Activated T-helper 17 cell treated with anti-CD3 and anti-CD28 coated beads, Interleukin-2, amount 50 U/mL, for 72 hours (primary cell): ENCODE data around the gene PSMB5. TPM values are rescaled to one million over a fixed set of nuclear protein-coding genes. Genes with fewer than 3 reads are reported as not detected.

ENCODE experiments used
- ATAC-seq: fragments of 150-1000 bp; cut with Tn5 transposase; replicated peaks from 2 replicates; pipeline ENCODE4 v1.10.0; 2021; ENCODE audit warnings: mild to moderate bottlenecking, moderate library complexity
- H3K27ac Mint-ChIP-seq: one replicate; pipeline ENCODE4 v1.8.0; 2022; ENCODE audit warnings: mixed read lengths
- H3K27me3 Mint-ChIP-seq: one replicate; pipeline ENCODE4 v1.8.0; 2022; ENCODE audit warnings: mixed read lengths
- H3K36me3 Mint-ChIP-seq: one replicate; pipeline ENCODE4 v1.8.0; 2022; ENCODE audit warnings: low read depth, mild to moderate bottlenecking, mixed read lengths
- H3K4me1 Mint-ChIP-seq: one replicate; pipeline ENCODE4 v1.8.0; 2022; ENCODE audit warnings: mixed read lengths
- H3K4me3 Mint-ChIP-seq: one replicate; pipeline ENCODE4 v1.8.0; 2022; ENCODE audit warnings: mild to moderate bottlenecking, mixed read lengths
- H3K9me3 Mint-ChIP-seq: one replicate; pipeline ENCODE4 v1.8.0; 2022; ENCODE audit warnings: mixed read lengths
- total RNA-seq, 2 donors: library from RNA; stranded (reverse); gene quantifications; one replicate each; pipeline ENCODE4 v1.2.3, GENCODE V29; 2022

PSMB5 gene
- total RNA-seq, 2 donors from 2014 or later = 85.8 to 151 TPM

DNA sequence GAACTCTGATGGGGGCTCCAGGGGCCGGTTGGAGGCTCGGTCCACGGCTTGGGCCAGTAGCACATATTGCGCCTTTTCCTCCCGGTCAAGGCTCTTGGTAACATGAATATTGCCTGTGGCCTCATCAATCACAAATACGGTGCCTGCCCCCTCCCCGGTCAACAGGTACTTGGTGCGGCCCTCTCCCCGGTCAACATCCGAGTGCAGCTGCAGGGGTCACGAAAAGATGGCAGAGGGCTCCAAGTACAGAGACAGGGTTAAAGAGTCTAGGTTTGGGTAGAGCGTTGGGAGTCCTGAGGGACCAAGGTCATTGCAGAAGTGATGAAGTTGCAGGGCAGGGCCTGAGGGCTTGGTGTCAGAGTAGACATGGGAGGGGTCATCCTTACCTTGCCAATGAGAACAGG lies 20.4 kb upstream of the PSMB5 start:
- Mint-ChIP-seq H3K27ac (no peak overlapping the region), H3K4me3 (no peak overlapping the region), H3K36me3 (peaks cover 30% of the 10 kb centered on the region), H3K4me1 (peaks cover 14% of the 10 kb centered on the region), H3K9me3 (no peaks in the 10 kb centered on the region), H3K27me3 (peaks cover 8% of the 10 kb centered on the region)
- ATAC-seq = no peak

DNA sequence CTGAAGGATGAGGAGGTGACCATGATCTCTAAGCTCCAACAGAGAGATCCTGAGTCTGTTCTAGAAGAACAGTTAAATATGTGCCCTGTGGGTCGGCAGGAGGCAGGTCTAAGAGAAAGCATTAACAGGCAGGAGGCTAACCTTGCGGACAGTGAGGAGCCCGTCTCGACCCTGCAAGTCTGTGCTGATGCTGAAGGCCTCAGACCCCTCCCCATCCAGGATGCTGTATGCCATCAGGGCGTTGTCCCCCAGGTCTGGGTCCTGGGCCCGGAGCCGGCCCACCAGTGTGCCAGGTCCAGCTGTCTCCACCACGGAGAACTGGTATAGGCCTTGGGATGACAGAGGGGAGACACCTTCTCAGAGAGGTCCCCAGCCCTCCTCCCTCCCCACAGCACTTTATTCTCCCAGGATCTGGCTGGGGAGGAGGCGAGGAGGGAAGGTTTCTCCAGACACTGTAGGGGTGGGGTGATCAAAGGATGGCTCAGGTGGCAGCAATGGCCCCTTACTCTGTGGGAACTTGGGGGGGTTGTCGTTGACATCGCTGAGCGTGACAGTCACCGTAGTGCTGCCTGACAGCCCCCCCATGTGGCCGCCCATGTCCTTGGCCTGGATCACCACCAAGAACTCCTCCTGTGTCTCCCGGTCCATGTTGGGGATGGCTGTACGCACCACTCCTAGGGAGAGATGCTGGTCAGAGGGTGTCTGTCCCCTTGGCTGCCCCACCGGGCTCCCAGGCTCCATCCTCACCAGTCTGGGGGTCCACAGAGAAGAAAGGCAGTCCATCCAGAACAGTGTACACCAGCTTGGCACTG lies 19.5 kb upstream of the PSMB5 start:
- H3K27ac Mint-ChIP-seq = no peak overlapping the region
- no peak for ATAC-seq
- H3K9me3 Mint-ChIP-seq = no peaks in the 10 kb centered on the region
- H3K4me1 Mint-ChIP-seq = peaks cover 14% of the 10 kb centered on the region
- peaks cover 8% of the 10 kb centered on the region for H3K27me3 Mint-ChIP-seq
- no peak overlapping the region for H3K4me3 Mint-ChIP-seq
- peaks cover 21% of the 10 kb centered on the region for H3K36me3 Mint-ChIP-seq

GRCh38 chr14:23053426-23053825 lies 18.7 kb upstream of the PSMB5 start:
- Mint-ChIP-seq H3K4me1 (peaks cover 14% of the 10 kb centered on the region), H3K36me3 (peaks cover 13% of the 10 kb centered on the region)

DNA sequence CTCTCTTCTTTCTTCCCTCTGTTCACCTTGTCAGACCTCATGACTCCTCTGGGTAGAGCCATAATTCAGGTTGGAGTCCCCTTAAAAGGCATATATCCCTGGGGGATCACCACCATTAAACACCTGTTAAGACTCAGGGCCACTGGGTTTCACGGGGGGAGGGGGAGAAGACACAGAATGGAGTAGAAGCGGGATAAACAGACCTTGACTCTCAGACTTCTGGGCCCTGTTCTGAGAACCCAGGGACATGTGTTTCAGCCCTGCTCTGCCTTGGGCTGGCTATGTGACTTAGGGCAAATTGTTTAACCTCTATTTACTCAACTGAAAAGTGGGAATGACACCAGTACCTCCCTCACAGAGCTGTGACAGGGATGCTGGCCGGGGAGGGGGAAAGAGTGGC lies 18.0 kb upstream of the PSMB5 start:
- Mint-ChIP-seq H3K9me3 (no peaks in the 10 kb centered on the region), H3K36me3 (peaks cover 7% of the 10 kb centered on the region), H3K4me1 (peaks cover 14% of the 10 kb centered on the region), H3K27me3 (peaks cover 8% of the 10 kb centered on the region), H3K4me3 (no peak overlapping the region), H3K27ac (no peak overlapping the region)
- ATAC-seq = no peak

More at GRCh38 chr14:23053426-23053825, 18.7 kb upstream of the PSMB5 start:
- no peaks in the 10 kb centered on the region for H3K9me3 Mint-ChIP-seq
- H3K27me3 Mint-ChIP-seq = peaks cover 8% of the 10 kb centered on the region
- no peak for ATAC-seq
- H3K27ac Mint-ChIP-seq = no peak overlapping the region
- no peak overlapping the region for H3K4me3 Mint-ChIP-seq

DNA sequence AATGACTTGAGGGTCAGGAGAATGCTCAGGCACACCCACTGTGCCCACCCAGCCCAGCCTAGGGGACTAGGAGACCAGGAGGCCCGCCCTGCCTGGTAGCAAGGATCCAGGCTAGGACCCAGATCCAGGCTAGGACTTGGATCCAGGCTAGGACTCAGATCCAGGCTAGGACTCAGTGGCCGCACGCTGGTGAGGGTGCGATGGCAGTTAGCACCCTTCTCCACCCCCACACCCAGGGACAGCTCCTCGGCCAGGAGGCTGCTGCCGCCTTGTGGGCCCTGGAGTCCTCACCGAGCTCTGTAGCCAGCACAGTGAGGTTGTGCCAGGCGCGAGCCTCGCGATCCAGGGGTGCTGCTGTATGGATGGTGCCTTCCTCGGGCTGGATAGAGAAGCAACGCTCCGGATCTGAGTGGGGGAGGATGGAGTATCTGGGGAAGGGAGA lies 17.5 kb upstream of the PSMB5 start:
- no peak overlapping the region for H3K27ac Mint-ChIP-seq
- no peaks in the 10 kb centered on the region for H3K9me3 Mint-ChIP-seq
- peaks cover 8% of the 10 kb centered on the region for H3K27me3 Mint-ChIP-seq
- peaks cover 14% of the 10 kb centered on the region for H3K4me1 Mint-ChIP-seq
- peaks cover 7% of the 10 kb centered on the region for H3K36me3 Mint-ChIP-seq
- no peak overlapping the region for H3K4me3 Mint-ChIP-seq
- no peak for ATAC-seq

GRCh38 chr14:23051141-23052057 lies 16.7 kb upstream of the PSMB5 start:
- H3K27me3 Mint-ChIP-seq = peaks cover 3% of the 10 kb centered on the region
- no peak overlapping the region for H3K27ac Mint-ChIP-seq
- H3K36me3 Mint-ChIP-seq = peaks cover 3% of the 10 kb centered on the region
- no peaks in the 10 kb centered on the region for H3K9me3 Mint-ChIP-seq
- no peak overlapping the region for H3K4me3 Mint-ChIP-seq
- no peak for ATAC-seq
- peaks cover 6% of the 10 kb centered on the region for H3K4me1 Mint-ChIP-seq

DNA sequence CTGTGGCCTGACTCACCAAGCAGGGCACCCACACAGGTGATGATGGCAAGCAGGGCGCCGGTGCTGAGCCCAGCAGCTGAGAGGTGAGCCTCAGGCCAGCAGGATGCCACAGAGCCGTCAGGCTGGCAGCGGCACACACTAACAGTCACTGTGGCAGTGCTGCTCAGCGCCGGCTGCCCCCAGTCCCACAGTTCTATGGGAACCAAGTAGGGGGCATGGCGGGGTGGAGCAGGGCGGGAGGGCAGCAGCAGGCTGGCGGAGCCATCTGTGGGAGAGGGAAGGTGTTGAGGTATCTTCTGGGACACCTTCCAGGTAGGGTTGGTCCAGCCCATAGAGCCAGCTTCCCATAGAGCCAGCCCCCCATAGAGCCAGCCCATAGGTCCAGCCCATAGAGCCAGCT lies 14.3 kb upstream of the PSMB5 start:
- H3K27me3 Mint-ChIP-seq = no peaks in the 10 kb centered on the region
- H3K27ac Mint-ChIP-seq = no peak overlapping the region
- no peaks in the 10 kb centered on the region for H3K4me1 Mint-ChIP-seq
- no peaks in the 10 kb centered on the region for H3K36me3 Mint-ChIP-seq
- H3K4me3 Mint-ChIP-seq = no peak overlapping the region
- no peak for ATAC-seq
- H3K9me3 Mint-ChIP-seq = no peaks in the 10 kb centered on the region

- no peaks in the 10 kb centered on the region for H3K4me1 Mint-ChIP-seq
- H3K9me3 Mint-ChIP-seq = no peaks in the 10 kb centered on the region
- ATAC-seq = no peak
- H3K36me3 Mint-ChIP-seq = no peaks in the 10 kb centered on the region
- H3K27me3 Mint-ChIP-seq = no peaks in the 10 kb centered on the region
- no peak overlapping the region for H3K4me3 Mint-ChIP-seq
- H3K27ac Mint-ChIP-seq = no peak overlapping the region
These were observed 13.3 kb upstream of the PSMB5 start for GRCh38 chr14:23047751-23048693.

GRCh38 chr14:23047034-23047634 lies 12.4 kb upstream of the PSMB5 start:
- Mint-ChIP-seq H3K4me3 (no peak overlapping the region), H3K27ac (no peak overlapping the region), H3K36me3 (no peaks in the 10 kb centered on the region), H3K9me3 (no peaks in the 10 kb centered on the region), H3K4me1 (no peaks in the 10 kb centered on the region), H3K27me3 (no peaks in the 10 kb centered on the region)
- no peak for ATAC-seq

- H3K36me3 Mint-ChIP-seq = no peaks in the 10 kb centered on the region
- no peaks in the 10 kb centered on the region for H3K27me3 Mint-ChIP-seq
- H3K4me3 Mint-ChIP-seq = no peak overlapping the region
- H3K9me3 Mint-ChIP-seq = no peaks in the 10 kb centered on the region
- no peaks in the 10 kb centered on the region for H3K4me1 Mint-ChIP-seq
- ATAC-seq = no peak
- H3K27ac Mint-ChIP-seq = no peak overlapping the region
These were observed 11.0 kb upstream of the PSMB5 start for GRCh38 chr14:23045419-23046357.

DNA sequence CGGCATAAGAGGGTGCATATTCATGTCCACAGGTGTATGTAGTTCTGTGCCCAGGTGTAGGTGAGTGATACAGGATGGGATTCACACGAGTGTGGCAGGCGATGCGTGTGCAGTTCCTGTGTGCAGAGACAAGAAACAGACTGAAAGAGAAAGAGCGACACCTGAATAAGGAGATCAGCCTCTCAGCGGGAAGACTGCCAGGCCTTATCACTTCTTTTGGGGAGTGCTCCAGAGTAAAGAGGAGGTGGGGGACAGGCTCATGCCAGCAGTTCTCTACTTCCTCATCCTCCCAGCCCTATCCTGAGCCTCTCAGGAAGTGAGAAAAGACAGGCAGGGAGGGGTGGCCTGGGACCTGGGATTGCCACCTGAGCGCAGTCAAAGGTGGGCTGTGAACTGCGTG lies 10.1 kb upstream of the PSMB5 start:
- Mint-ChIP-seq H3K9me3 (no peaks in the 10 kb centered on the region), H3K27me3 (no peaks in the 10 kb centered on the region), H3K4me3 (no peak overlapping the region), H3K27ac (no peak overlapping the region), H3K36me3 (no peaks in the 10 kb centered on the region), H3K4me1 (no peaks in the 10 kb centered on the region)
- no peak for ATAC-seq

GRCh38 chr14:23043754-23044153 lies 9.1 kb upstream of the PSMB5 start:
- no peaks in the 10 kb centered on the region for H3K9me3 Mint-ChIP-seq
- no peak for ATAC-seq

GRCh38 chr14:23043145-23043544 lies 8.4 kb upstream of the PSMB5 start:
- Mint-ChIP-seq H3K27ac (no peak overlapping the region), H3K27me3 (no peaks in the 10 kb centered on the region), H3K4me1 (no peaks in the 10 kb centered on the region), H3K9me3 (no peaks in the 10 kb centered on the region), H3K4me3 (no peak overlapping the region), H3K36me3 (no peaks in the 10 kb centered on the region)
- no peak for ATAC-seq

More at GRCh38 chr14:23043754-23044153, 9.1 kb upstream of the PSMB5 start:
- no peak overlapping the region for H3K4me3 Mint-ChIP-seq
- no peaks in the 10 kb centered on the region for H3K36me3 Mint-ChIP-seq
- H3K27me3 Mint-ChIP-seq = no peaks in the 10 kb centered on the region
- H3K4me1 Mint-ChIP-seq = no peaks in the 10 kb centered on the region
- H3K27ac Mint-ChIP-seq = no peak overlapping the region
